ENCODE measurements around the gene GLIPR2. TPM values are rescaled to one million over a fixed set of nuclear protein-coding genes. Genes with fewer than 3 reads are reported as not detected.

GLIPR2 gene
- total and polyA plus RNA-seq, 2 of the 13 experiments (the other 11 are each of a cell fraction or from before 2014, with no cell fraction given) = 0.08 to 0.42 TPM

GRCh38 chr9:36190388-36191289 is 54.1 kb downstream of the GLIPR2 start, which contains the start of gene CLTA (continued):
- peak; percentile 71; the same call in 1 of the 2 replicates for TF ChIP-seq ATF7-NPFF (CRISPR knock-in tag; IDR thresholded peaks at IDR 0.05; ENCODE audit: low read depth)
- 0 out of 2 replicates have a peak, but pooled peaks have one; percentile 44 for TF ChIP-seq ZNF792 (CRISPR knock-in tag; IDR thresholded peaks at IDR 0.05)
- TF ChIP-seq CREB3 (CRISPR knock-in tag; IDR thresholded peaks at IDR 0.05) = 0 out of 2 replicates have a peak, but pooled peaks have one; percentile 81
- TF ChIP-seq RBM22 (optimal IDR thresholded peaks at IDR 0.05; ENCODE audit: low read length) = no peak
- TF ChIP-seq ZSCAN31 (CRISPR knock-in tag; IDR thresholded peaks at IDR 0.05; ENCODE audit: low read depth) = no peak
- TF ChIP-seq ZNF644 (CRISPR knock-in tag; IDR thresholded peaks at IDR 0.05; ENCODE audit: low read depth) = no peak
- TF ChIP-seq ARID3A (IDR thresholded peaks at IDR 0.05; ENCODE audit: low read depth, low read length) = peak; percentile 25; the same call in 1 of the 2 replicates
- peak; percentile 72; the same call in 1 of the 2 replicates for TF ChIP-seq ZFP36L1 (CRISPR knock-in tag; IDR thresholded peaks at IDR 0.05)
- TF ChIP-seq ZNF724P (CRISPR knock-in tag; IDR thresholded peaks at IDR 0.05; ENCODE audit: borderline replicate concordance) = peak; percentile 90; the same call in 1 of the 2 replicates
- TF ChIP-seq TSC22D2 (CRISPR knock-in tag; IDR thresholded peaks at IDR 0.05; ENCODE audit: borderline replicate concordance) = peak; percentile 47; the same call in 1 of the 2 replicates
- TF ChIP-seq HNF1A (IDR thresholded peaks at IDR 0.05; ENCODE audit: low read depth) = no peak
- TF ChIP-seq HNF1A (CRISPR knock-in tag; IDR thresholded peaks at IDR 0.05; ENCODE audit: borderline replicate concordance) = 0 out of 2 replicates have a peak, but pooled peaks have one; percentile 31
- peak; percentile 84 for TF ChIP-seq SPEN (CRISPR knock-in tag; IDR thresholded peaks at IDR 0.05; ENCODE audit: low read depth)
- no peak for TF ChIP-seq JUNB (CRISPR knock-in tag; IDR thresholded peaks at IDR 0.05; ENCODE audit: borderline replicate concordance)
- TF ChIP-seq HDAC2 (CRISPR knock-in tag; IDR thresholded peaks at IDR 0.05) = peak; percentile 58
- TF ChIP-seq ZNF326 (CRISPR knock-in tag; IDR thresholded peaks at IDR 0.05; ENCODE audit: borderline replicate concordance) = no peak
- 0 out of 2 replicates have a peak, but pooled peaks have one; percentile 19 for TF ChIP-seq ZBED4 (CRISPR knock-in tag; IDR thresholded peaks at IDR 0.05; ENCODE audit: borderline replicate concordance)
- TF ChIP-seq ZNF331 (CRISPR knock-in tag; IDR thresholded peaks at IDR 0.05) = peak; percentile 49; the same call in 1 of the 2 replicates
